H1 (cell line): Measurements from ENCODE around the gene ADCY1.

Experiments
- CEBPB ChIP-seq: IDR thresholded peaks from 2 replicates; pipeline ENCODE4 v1.6.1; 2012; ENCODE audit warnings: low read depth, low read length
- CHD1 ChIP-seq: IDR thresholded peaks from 2 replicates; pipeline ENCODE4 v1.6.1; 2012; ENCODE audit warnings: low read depth, low read length, improper control_type of control experiment
- CTCF ChIP-seq, 3 experiments: IDR thresholded peaks; 1 replicate in 2 of 3; 2 replicates in 1 of 3; pipeline versions ENCODE4 v1.5.1 to v1.6.1; 2011; ENCODE audit warnings: low read length in 3 of 3, mild to moderate bottlenecking in 3 of 3, inconsistent platforms in 2 of 3, low read depth in 1 of 3, moderate library complexity in 1 of 3; ENCODE audit not compliant: insufficient read depth in 1 of 3; ENCODE audit errors: control extremely low read depth in 1 of 3
- EZH2 ChIP-seq: fragments of 200-600 bp; sonication (generic); IDR thresholded peaks from 2 replicates; pipeline ENCODE4 v1.7.1; 2012; ENCODE audit warnings: low read depth, mild to moderate bottlenecking, moderate library complexity, low read length, inconsistent platforms; ENCODE audit not compliant: severe bottlenecking
- FOSL1 ChIP-seq: IDR thresholded peaks from 2 replicates; pipeline ENCODE4 v1.6.1; 2011; ENCODE audit warnings: mild to moderate bottlenecking, low read depth, low read length, moderate library complexity; ENCODE audit not compliant: insufficient read depth
- JUN ChIP-seq: IDR thresholded peaks from 2 replicates; pipeline ENCODE4 v1.6.1; 2011; ENCODE audit warnings: low read depth, mild to moderate bottlenecking, improper control_type of control experiment, low read length
- NRF1 ChIP-seq: IDR thresholded peaks from 2 replicates; pipeline ENCODE4 v1.6.1; 2011; ENCODE audit warnings: mild to moderate bottlenecking, low read depth, low read length, improper control_type of control experiment
- POLR2A ChIP-seq, 2 experiments: IDR thresholded peaks; 1 replicate in 1 of 2; 2 replicates in 1 of 2; pipeline ENCODE4 v1.6.1; 2011; ENCODE audit warnings: low read depth in 2 of 2, low read length in 2 of 2, mild to moderate bottlenecking in 2 of 2; ENCODE audit errors: control extremely low read depth in 1 of 2
- RXRA ChIP-seq: IDR thresholded peaks from 2 replicates; pipeline ENCODE4 v1.6.1; 2011; ENCODE audit warnings: low read depth, mild to moderate bottlenecking, low read length, moderate library complexity; ENCODE audit not compliant: insufficient read depth
- SIN3A ChIP-seq, 2 experiments: IDR thresholded peaks in 1 of 2; conservative IDR thresholded peaks in 1 of 2; 2 replicates each; pipeline ENCODE4 v1.6.1; 2011 to 2012; ENCODE audit warnings: low read length in 2 of 2, improper control_type of control experiment in 1 of 2, low read depth in 1 of 2, mild to moderate bottlenecking in 1 of 2
- SP1 ChIP-seq: IDR thresholded peaks from 2 replicates; pipeline ENCODE4 v1.6.1; 2011; ENCODE audit warnings: low read depth, low read length
- TEAD4 ChIP-seq: IDR thresholded peaks from 2 replicates; pipeline ENCODE4 v1.6.1; 2012; ENCODE audit warnings: low read depth, low read length, inconsistent platforms, mixed read lengths
- YY1 ChIP-seq: IDR thresholded peaks from 2 replicates; pipeline ENCODE4 v1.6.1; 2011; ENCODE audit warnings: low read depth, mild to moderate bottlenecking, low read length

- TF ChIP-seq POLR2A (IDR thresholded peaks at IDR 0.05; ENCODE audit: control extremely low read depth in 1 of 2, low read depth in 2 of 2, low read length in 2 of 2) (no peak), SIN3A (conservative IDR thresholded peaks at IDR 0.05 in 1 of 2, IDR thresholded peaks at IDR 0.05 in 1 of 2; ENCODE audit: low read depth in 1 of 2, low read length in 2 of 2) (no peak), TEAD4 (no peak), CTCF (IDR thresholded peaks at IDR 0.05; ENCODE audit: control extremely low read depth in 1 of 3, insufficient read depth in 1 of 3, low read depth in 1 of 3, low read length in 3 of 3) (no peak), YY1 (no peak), JUN (no peak), EZH2 (no peak), RXRA (no peak), CEBPB (no peak), NRF1 (no peak), SP1 (no peak), FOSL1 (no peak), CHD1 (no peak)
These were observed 83.1 kb downstream of the ADCY1 start for GRCh38 chr7:45657136-45657889.
